ENCODE results near the gene SYNDIG1.

DNA sequence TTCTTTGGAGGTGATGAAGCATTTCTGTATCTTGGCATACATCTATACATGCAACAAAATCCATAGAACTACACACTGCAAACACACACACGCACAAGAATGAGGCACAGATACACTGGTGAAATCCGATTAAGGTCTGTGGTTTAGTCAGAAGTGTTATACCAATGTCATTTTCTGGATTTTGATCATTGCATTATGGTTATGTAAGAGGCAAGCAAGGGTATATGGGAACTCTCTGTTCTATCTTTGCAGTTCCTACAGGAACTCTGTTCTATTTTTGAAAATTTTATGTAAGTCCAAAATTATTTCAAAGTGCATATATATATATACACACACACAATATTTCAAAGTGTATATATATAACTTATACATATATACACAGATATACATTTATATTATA lies 101.7 kb downstream of the SYNDIG1 start:
- no peak for TF ChIP-seq POLR2AphosphoS5 (IDR thresholded peaks at IDR 0.05; ENCODE audit: borderline replicate concordance, low read depth, low read length)
- no peak for TF ChIP-seq EZH2 (IDR thresholded peaks at IDR 0.05)
- no peak for TF ChIP-seq FOXP2 (optimal IDR thresholded peaks at IDR 0.05; ENCODE audit: control extremely low read depth, extremely low read length, insufficient read depth)
